Measurements from ENCODE around the gene TIMM23.
"Not testable (repeated sequence)": the region's sequence is repeated elsewhere in the genome, so short reads cannot be mapped to it uniquely, and the experiment has no call there.

The TIMM23 gene

DNA sequence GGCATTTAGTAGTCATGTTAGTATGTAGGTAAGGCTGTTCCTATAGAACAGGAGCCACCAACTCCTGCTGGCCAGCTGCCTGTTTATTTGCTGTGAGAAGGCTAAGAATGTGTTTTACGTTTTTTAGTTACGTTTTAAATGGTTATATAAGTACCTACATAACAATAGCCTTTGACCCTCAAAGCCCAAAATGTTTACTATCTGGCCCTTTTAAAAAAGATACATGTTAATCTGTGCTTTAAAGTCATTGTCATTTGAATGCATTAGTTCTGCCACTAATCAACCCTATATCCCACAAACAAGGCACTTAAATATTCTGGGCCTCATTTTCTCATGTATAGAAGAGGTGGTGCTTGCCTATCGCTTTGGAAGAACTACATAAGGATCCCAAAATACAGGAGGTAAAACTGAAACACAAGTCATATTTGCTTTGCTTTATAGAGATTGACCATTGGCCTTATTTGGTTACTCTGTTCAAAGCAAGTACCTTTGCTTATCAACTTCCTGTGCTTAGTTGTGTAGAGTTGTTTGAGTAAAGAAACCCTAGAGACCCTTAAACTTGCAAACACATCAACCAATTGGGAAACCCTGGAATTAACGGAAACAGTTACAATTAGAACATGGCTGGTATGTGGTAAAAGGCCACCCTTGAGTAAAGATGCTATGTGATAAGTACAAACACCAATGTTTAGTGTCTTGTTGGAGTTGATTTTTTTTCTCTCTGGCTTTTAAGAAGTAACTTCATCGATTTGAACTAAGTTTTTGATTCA, 25.9 kb downstream of the TIMM23 start:
- no peak for DNase-seq (ENCODE audit: low read depth)

DNA sequence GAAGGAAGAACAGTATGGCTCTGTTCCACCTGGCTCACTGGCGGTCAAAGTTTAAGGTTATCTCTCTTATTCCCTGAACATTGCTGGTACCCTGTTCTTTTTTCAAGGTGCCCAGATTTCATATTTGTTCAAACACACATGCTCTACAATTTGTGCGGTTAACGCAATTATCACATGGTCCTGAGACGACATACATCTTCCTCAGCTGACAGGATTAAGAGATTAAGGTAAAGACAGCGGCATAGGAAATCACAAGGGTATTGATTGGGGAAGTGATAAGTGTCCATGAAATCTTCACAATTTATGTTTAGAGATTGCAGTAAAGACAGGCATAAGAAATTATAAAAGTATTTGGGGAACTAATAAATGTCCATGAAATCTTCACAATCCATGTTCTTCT, 27.7 kb downstream of the TIMM23 start:
- DNase-seq (ENCODE audit: low read depth) = not testable (repeated sequence)

DNA sequence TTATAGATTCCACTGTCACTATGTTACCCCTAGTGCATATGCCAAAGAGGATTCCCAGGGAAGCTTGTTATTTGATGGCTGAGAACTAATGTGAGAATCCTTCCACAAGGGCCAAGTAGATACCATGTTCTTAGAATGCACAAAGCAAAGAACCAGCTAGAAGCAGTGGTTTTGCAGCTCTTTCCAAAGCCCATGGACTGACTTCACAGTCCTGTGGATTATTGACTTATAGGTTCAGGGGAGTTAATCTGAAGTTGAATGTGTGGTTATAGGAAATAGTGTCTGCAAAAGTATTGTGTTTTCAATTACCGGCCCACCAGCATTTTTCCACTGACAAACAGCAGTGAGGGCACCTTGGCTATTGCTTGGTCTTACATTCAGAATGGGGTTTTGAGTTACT, 28.2 kb downstream of the TIMM23 start:
- no peak for DNase-seq (ENCODE audit: low read depth)

DNA sequence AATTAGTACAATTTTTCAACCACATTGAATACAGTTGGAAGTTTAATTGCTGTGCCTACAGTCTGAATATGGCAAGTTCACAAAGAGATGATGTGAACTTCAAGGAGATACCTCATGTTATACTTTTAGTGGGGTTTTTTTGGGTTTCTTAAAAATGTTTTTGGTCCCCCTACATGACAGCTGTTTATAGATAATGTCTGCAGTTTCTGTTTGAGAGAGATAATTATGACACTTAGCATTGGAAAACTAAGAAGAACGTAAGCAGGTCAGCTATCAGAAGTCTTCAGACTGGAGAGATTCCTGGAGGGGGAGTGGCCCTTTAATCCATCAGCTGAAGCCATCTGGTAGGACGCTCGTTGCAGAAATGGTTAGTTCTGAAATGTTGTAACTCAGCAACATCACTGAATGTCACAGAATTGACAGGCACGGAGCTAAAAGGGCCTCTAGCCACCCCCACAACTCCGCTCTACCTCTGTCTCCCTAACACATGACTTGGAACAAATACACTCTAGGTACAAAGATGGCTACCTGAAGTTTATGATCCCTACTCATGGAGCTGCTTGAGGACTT, 29.0 kb downstream of the TIMM23 start:
- DNase-seq (ENCODE audit: low read depth) = no peak

DNA sequence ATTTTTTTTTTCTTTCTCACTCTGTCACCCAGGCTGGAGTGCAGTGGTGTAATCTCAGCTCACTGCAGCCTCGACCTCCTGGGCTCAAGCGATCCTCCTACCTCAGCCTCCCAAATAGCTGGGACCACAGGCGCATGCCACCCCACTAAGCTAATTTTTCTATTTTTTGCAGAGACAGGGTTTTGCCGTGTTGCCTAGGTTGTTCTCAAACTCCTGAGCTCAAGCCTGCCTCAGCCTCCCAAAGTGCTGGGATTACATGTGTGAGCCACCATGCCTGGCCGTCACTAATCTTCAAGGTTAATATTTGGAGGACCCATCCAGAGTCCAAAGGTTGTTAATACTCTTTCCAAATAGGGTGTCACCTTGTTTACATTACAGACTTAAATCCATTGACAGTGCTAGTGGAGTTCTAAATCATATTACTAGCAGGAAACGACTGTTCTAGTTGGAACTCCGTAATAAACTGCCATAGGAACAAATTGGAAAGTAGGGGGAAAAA, 29.9 kb downstream of the TIMM23 start:
- DNase-seq (ENCODE audit: low read depth) = not testable (repeated sequence)

DNA sequence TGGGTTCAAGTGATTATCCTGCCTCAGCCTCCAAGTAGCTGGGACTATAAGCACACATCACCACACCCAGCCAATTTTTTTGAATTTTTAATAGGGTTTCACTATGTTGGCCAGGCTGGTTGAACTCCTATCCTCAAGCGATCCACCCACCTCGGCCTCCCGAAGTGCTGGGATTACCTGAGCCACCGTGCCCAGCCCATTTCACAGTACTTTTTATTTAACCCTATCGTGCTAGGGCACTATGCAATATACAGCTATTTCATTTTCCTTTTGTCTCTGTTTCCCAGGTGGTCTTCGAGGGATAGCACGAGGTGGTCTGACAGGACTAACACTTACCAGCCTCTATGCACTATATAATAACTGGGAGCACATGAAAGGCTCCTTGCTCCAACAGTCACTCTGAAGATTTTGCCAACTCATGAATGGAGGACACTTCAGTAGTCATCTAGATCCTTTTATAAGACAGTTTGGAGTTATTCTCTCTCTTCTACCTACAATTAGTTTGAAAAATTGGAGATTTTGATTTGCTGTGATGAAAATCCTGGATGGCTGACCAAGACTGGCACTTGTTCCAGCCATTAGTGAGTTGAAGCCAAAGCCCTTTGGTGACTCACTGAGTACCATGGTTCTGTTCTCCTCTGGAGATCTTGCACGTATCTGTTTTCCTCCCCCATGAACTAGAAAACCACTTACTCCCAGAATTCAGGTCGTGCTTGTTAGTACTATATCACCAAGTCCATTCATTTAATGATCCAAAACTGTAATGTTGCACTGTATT, 30.8 kb downstream of the TIMM23 start:
- DNase-seq (ENCODE audit: low read depth) = no peak

DNA sequence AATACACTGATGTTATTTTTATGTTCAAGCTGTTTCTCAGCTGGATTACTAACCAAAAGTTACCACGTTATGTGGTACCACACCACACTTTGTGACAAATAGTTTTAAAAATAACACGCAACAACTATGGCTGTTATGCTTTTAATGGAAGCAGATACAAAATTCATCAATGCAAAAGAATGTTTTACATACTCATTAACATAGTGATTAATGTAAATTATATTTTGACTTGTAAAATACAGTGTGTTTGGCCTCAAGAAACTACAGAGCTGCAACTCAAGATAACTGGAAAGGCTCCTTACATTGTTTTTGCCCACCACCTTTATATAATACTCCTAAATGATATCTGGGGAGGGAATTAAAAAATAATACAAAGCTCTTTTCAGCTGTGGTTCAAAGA, 32.7 kb downstream of the TIMM23 start:
- DNase-seq (ENCODE audit: low read depth) = no peak

DNA sequence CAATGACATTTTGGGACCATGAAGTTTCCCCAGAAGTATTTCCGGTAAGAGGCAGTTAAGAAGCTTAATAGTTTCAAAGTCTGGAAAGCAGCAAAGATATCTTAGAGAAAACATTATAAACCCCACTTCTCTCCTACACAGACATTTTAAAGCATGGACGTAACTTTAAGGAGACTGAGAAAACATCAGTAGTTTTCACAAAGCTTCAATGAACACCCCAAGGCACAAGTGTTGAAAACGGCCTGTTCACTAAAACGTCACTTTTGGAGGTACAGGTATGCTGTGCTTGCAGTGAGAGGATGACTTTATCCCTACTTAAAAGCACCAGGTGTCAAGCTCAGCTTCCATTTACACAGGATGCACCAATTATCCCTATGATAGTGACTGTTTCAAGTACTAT, 33.1 kb downstream of the TIMM23 start:
- no peak for DNase-seq (ENCODE audit: low read depth)

DNA sequence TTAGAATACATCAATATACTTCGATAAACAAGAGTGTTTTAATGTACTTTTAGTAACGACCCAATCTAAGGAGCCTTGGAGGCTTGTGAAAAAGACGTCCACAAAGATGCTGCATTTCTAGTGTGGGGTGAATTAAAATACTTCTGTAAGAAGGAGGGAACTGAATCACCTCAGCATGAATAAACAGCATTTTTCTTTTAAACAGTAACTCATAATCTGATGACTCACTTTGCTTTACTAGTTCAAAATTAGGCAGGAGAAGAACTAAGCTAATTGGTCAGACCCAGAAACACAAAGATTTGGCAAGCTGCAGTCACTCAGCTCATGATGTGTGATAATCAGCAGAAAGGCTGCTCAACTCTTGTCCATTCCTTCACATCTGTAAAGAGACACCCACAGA, 33.9 kb downstream of the TIMM23 start:
- no peak for DNase-seq (ENCODE audit: low read depth)

DNA sequence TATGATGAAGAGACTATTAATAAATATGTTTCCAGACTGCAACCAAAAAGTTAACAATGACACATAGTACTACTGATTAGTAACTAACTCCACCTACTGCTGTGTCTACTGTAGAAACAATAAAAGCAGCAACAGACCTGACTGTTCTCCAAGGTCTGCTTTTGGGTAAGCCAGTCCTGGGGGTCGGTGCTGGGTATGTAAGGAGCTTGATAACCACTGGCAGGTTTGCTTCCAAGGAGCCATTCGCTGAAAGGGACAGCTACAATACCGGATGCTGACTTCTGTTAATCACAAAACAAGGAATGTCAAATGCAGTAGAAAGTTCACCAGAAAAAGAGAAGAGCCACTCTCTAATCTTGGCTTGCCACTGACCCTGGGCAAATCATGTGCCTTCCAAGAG, 40.5 kb downstream of the TIMM23 start:
- no peak for DNase-seq (ENCODE audit: low read depth)

DNA sequence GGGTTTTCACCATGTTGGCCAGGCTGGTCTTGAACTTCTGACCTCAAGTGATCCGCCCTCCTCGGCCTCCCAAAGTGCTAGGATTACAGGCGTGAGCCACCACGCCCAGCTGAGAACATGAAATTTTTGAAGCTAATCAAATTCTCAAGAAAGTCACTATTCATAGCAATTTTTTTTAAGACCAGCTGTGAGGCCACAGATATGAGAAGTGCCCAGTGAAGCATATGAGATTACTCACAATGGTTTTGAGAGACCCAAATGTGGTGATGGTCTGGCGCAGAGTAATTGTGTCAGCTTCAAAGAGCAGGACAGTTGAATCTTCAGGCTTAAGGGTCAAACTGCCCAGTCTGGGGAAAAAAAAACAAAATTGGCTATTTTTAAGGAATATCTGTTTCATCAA, 41.9 kb downstream of the TIMM23 start:
- no peak for DNase-seq (ENCODE audit: low read depth)

DNA sequence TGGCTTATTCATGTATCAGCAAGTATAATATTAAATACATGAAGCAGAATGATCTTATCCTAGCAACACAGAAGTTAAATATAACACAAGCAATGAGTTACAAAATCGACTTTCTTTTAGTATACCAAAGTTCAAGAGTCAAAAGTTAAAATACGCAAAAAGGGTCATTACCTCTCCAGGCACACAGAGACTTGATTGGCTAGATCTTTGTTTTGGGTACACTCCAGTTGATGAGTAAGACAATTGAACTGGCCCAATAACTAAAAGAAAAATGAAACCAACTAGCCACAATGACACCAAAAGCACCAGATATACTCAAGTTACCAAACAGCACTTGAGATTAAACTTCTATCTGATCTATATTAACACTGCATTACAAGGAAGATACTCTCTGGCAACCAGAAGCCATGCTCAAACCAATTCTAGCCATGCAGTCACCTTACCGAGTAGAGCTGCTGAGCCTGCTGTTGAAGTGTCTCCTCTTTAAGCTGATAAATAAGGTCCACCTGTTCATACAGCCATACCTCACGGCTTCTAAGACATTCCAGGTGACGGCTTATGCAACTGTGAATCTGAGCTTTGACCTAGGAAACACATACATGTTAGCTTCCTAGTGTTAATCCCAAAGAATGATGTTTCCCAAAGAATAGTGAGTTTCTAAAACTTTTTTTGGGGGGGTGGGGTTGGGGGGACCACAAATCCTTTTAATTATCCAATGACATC, 42.6 kb downstream of the TIMM23 start:
- no peak for DNase-seq (ENCODE audit: low read depth)

DNA sequence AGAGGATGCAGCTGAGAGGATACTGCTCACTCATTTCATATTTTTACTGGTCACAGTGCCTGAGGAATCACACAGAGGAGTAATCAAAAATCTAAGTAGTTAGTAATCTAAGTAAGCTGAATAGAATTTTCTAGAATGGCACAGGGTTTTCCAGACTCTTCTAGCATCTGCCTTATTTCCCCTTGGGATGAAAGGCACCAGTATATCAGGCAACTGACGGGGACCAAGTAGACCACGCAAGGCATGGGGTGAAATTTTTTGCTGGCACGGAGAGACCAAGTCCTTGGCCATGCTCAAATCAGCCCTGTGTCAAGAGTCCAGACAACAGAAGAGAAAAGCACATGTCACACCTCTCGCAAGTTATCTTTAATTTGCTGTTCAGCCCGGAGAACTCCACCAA, 43.9 kb downstream of the TIMM23 start:
- no peak for DNase-seq (ENCODE audit: low read depth)

DNA sequence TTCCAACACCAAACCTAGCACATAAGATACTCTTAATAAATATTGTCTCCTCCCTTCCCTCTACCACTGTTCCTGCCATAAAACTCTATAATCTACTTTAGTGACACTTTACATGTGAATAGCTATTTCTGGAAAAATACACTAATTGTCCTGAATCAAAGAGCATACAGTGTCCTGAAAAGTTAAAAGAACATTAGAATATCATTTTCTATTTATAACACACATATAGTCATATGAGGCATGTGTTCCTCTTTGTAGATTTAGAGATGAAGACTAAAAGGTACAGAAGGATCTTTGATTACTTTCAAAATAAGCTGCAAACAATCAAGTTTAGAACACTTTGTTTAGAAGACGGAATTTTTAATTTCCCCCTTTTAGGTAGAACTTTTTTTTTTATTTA, 44.5 kb downstream of the TIMM23 start:
- DNase-seq (ENCODE audit: low read depth) = no peak

DNA sequence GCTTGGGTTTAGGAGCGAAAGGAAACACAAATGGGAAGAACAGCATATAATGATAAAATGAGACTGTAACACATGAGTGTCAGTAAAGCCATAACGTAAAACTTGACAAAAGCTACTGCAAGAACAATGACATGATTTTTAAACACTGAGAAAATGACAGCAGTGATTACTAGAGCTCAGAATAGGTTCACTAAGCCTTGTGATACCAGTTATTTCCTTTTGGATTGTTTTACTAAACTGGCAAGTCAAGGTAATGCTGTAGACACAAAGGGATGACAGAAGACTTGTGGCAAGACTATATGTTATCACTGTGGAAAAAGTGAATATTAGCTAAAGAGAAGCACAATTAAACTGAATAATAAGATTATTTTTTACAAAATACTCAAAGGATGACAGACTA, 45.4 kb downstream of the TIMM23 start:
- no peak for DNase-seq (ENCODE audit: low read depth)

DNA sequence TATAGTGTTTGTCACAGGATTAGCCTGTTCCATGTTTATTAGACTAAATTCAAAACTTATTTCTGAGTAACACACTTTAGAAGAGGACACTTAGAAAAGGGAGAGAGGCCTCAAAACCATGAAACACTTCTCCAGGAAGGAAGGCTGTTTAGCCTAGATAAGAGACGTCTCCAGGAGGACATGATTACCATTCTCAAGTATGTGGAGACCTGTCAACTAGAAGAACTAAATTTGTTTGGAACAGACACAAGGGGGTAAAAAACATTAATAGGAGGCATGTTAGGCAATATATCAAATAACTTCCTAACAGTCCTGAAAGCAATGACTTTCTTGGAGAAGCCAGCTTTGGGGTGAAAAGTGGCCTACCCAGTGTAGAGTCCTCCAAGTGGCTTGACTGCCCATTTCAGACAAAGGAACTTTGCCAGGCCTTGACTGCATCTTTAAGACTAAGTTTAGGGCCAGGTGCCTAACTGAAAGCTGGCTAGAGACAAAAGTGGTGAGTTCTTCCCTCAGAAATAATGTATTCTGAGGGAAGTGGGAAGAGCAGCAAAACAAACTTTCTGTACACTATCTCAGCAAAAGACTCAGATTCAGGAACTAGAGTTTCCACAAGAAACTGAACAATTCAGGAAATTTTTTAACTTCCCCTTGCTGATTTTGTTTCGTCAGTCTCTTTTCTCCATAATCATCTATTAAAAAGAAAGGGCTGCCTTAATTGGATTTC, 46.3 kb downstream of the TIMM23 start:
- DNase-seq (ENCODE audit: low read depth) = no peak

DNA sequence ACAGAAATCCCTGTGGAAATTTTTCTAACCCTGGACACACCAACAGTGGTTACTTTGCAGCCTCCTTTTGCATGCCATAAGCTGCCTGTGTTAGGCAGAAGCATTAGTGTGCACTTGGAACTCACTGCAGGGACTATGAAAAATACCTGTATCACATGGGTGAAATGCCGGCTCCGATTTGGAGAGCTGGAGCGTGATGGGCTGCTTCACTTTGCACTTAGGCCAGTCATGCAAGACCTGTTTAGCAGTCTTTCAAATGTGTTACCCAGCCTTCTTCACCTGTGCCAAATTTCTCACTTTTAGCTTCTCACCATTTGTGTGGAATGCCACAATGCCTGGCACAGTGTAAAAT, 46.9 kb downstream of the TIMM23 start:
- no peak for DNase-seq (ENCODE audit: low read depth)

DNA sequence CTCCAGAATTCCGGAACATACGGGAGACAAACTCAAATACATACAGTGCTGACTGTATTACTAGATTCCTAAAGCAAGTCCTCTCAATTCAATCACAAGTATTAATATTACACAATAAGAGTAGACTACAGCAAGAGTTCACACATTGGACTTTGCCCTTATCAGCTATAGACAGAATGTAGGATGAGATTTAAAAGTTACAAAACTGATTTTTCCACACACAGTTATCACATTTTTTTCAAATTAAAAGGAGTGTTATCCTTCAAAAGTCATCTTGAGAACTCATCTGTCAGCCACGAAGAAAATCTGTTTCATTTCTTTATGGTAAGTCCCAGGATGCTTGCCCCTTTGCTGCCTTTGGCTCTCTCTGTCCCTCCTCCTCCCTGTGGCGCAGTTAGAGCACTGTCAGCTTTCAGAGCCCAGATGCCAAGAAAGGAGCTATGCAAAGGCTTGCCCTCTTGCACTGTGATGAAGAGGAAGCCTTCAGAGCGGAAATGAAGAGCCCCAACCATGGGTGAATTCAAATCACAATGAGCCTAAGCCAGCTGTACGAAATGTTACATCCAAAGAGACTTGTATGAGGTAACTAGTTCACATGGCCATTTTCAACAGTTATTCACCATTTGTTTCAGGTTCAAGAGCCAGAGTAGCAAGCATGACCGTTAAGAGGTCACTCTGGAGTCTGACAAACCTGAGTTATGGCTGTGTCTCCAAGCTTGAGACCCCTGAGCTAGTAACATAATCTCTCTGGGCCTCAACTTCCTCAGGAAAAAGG, 47.5 kb downstream of the TIMM23 start:
- no peak for DNase-seq (ENCODE audit: low read depth)

DNA sequence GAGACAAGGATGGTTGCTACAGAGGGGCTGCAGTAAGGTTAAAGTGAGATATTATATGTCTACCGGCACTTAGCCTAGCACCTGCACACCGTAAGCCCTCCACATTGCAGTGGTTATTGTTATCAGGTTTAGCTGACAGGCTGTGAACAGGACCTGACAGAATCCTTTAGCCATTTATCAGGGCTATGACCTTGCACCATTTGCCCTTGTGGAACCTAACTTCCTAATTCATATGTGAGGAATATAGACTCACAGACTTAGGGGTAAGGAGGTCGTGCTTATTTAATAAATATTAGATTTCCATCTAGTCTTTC, 48.0 kb downstream of the TIMM23 start:
- DNase-seq (ENCODE audit: low read depth) = no peak

DNA sequence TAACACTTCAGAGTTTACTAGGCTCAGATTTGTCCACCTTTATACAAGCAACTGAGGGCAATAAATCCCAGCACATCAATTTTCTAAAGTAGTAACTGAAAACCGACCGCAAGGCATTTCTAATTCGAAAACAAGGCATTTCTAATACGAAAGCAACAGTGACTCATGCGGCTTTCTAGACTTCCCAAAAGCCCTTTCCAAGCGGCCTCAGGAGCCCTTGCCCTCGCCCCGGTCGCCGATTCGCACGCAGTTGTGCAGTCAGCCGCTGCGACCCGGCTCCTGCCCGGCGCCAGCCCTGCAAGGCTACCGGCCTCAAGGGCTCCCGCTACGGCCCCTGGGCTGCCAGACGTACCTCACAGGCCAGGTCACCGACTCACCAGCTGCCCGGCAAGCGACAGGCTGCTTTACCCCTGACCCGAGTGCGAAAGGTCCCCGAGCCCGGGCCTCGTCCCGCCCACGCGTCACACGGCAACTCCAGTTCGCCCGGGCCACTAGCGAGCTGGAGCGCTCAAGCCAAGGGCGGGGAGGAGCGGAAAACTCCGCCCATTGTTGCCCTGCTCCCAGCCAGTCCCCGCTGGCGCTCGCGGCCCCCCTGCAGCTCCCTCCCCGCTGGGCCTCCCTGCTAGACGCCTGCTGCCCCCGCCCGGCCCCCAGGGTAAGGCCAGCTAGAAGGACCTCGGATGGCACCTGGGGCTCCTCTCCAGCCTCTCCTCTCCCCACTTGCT, 50.9 kb downstream of the TIMM23 start:
- peak; percentile 65 for DNase-seq (ENCODE audit: low read depth)

DNA sequence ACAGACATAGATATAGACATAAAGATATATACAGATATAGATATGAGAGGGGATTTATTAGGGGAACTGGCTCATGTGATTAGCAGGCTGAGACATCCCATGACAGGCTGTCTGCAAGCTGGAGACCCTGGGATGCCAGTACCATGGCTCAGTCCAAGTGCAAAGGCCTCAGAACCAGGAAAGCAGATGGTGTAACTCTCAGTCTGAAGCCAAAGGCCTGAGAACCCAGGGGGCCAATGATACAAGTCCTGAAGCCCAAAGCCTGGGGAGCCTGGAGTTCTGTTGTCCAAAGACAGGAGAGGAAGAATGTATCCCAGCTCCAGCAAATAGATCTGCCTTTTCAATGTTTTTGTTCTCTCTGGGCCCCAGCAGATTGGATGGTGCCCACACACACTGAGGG, 52.7 kb downstream of the TIMM23 start:
- DNase-seq (ENCODE audit: low read depth) = no peak
